Ovary (tissue), 9 donors: ENCODE data around the gene SRM. TPM values are rescaled to one million over a fixed set of nuclear protein-coding genes. Genes with fewer than 3 reads are reported as not detected.

Source experiments
- DNase-seq, 5 donors: peaks; one replicate each; pipeline ENCODE4 v3.0.0-alpha.2; 2019 to 2020
- H3K27ac ChIP-seq, 2 donors: fragments of 200-600 bp; one replicate each; pipeline versions ENCODE4 v1.5.1 to v1.8.0; 2019 to 2022
- H3K27me3 ChIP-seq: fragments of 200-600 bp; one replicate; pipeline ENCODE4 v1.8.0; 2022
- H3K36me3 ChIP-seq: fragments of 200-600 bp; sonication (generic); one replicate; pipeline ENCODE4 v1.5.1; 2019
- H3K4me1 ChIP-seq: one replicate; pipeline ENCODE4 v1.8.1; 2013; ENCODE audit warnings: mild to moderate bottlenecking, moderate library complexity; ENCODE audit not compliant: insufficient read depth
- H3K4me3 ChIP-seq: fragments of 200-600 bp; sonication (generic); one replicate; pipeline ENCODE4 v1.5.1; 2017
- H3K9me3 ChIP-seq, 2 donors: fragments of 200-600 bp in 1 of 2; sonication (generic) in 1 of 2; one replicate each; pipeline versions ENCODE4 v1.5.1 to v1.8.1; 2013 to 2019; ENCODE audit warnings: mild to moderate bottlenecking in 1 of 2, moderate library complexity in 1 of 2
- EP300 ChIP-seq: sonication (generic); formaldehyde crosslinking; IDR thresholded peaks from one replicate; pipeline ENCODE4 v1.6.1; 2017; ENCODE audit warnings: antibody characterized with exemption
- POLR2A ChIP-seq: fragments of 450-650 bp; IDR thresholded peaks from one replicate; pipeline ENCODE4 v1.6.1; 2017; ENCODE audit warnings: antibody characterized with exemption, mild to moderate bottlenecking, moderate library complexity
- WGBS, 3 donors: extraction: QIAGEN DNeasy Blood & Tissue Kit in 1 of 3; methylation state at CpG; one replicate each; pipeline versions ENCODE4 v1.1.5 to v1.1.7; 2013 to 2017; 5-methylcytosine and 5-hydroxymethylcytosine counted together
- intact Hi-C, 4 donors: fragments of 100-400 bp; cut with DNase I; formaldehyde crosslinking; loops; one replicate each; pipeline versions ENCODE4 v1.11.0 to v1.15.1; 2022 to 2023
- polyA plus RNA-seq, 2 donors: library from polyadenylated mRNA; stranded (reverse); fragments of 200-250 nt in 1 of 2; fragments of 350-450 nt in 1 of 2; fragmentation: Illumina TruSeq in 1 of 2; extraction: RNeasy Lipid Tissue Mini Kit (QIAGEN cat#74804) in 1 of 2; gene quantifications; one replicate each; pipeline ENCODE4 v1.2.3, GENCODE V29; 2013 to 2014
- total RNA-seq, 7 donors: library from RNA; depleted of rRNA in 2 of 7; stranded (reverse); fragments of >200 nt in 2 of 7; fragmentation: NEBNext Ultra II Directional in 3 of 7; extraction: Animal tissue kit (Norgen Biotek cat#: 25700) in 3 of 7; gene quantifications; one replicate each; pipeline versions ENCODE4 v1.1.0 to v1.2.4, GENCODE V29; 2016 to 2023
- TF ChIP-seq, protein P1 (sequence below), 3 donors: fragments of 450-650 bp in 2 of 3; fragments of 200-600 bp in 1 of 3; IDR thresholded peaks; one replicate each; pipeline versions ENCODE4 v1.5.1 to v1.8.0; 2016 to 2022; ENCODE audit warnings: antibody characterized with exemption in 3 of 3, mild to moderate bottlenecking in 1 of 3
- donor health status: DM: no; HTN: no; CAD: no; lungs with moderate emphysema.
- donor health status: DM: no; HTN: no; CAD: no.
- donor health status: Bipolar disorder and iron deficiency.
- donor health status: DM: yes; HTN: yes; CAD: no.
- donor health status: DM: no; HTN: no; CAD: no.
- donor health status: DM: yes; HTN: yes; CAD: no.

The SRM gene
- total and polyA plus RNA-seq, 9 donors = 31.7 to 111 (median 55.3) TPM

DNA sequence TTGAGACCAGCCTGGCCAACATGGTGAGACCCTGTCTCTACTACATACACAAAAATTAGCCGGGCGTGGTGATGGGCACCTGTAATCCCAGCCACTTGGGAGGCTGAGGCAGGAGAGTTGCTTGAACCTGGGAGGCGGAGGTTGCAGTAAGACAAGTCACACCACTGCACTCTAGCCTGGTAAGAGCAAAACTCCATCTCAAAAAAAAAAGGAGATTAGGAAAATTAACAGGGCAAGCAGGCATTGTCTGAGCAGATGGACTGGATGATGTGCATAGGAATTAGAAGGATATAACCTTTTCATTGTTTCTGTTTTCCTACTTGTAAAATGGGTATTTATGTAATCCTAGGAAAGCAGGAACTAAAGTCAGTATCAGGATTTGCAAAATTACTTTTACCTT is 31.8 kb downstream of the SRM start:
- no peaks in the 10 kb centered on the region for H3K4me1 ChIP-seq
- DNase-seq = no peak
- H3K27me3 ChIP-seq = no peaks in the 10 kb centered on the region
- H3K27ac ChIP-seq = no peak overlapping the region
- no peaks in the 10 kb centered on the region for H3K9me3 ChIP-seq
- H3K4me3 ChIP-seq = no peak overlapping the region
- TF ChIP-seq, protein P1, sequence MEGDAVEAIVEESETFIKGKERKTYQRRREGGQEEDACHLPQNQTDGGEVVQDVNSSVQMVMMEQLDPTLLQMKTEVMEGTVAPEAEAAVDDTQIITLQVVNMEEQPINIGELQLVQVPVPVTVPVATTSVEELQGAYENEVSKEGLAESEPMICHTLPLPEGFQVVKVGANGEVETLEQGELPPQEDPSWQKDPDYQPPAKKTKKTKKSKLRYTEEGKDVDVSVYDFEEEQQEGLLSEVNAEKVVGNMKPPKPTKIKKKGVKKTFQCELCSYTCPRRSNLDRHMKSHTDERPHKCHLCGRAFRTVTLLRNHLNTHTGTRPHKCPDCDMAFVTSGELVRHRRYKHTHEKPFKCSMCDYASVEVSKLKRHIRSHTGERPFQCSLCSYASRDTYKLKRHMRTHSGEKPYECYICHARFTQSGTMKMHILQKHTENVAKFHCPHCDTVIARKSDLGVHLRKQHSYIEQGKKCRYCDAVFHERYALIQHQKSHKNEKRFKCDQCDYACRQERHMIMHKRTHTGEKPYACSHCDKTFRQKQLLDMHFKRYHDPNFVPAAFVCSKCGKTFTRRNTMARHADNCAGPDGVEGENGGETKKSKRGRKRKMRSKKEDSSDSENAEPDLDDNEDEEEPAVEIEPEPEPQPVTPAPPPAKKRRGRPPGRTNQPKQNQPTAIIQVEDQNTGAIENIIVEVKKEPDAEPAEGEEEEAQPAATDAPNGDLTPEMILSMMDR (IDR thresholded peaks at IDR 0.05) = no peak
- intact Hi-C loops = no loop called here
- 89 to 93% (median 92%) methylated on average over 3 of the region's 3 CpGs for WGBS, 3 donors
- H3K36me3 ChIP-seq = no peaks in the 10 kb centered on the region

DNA sequence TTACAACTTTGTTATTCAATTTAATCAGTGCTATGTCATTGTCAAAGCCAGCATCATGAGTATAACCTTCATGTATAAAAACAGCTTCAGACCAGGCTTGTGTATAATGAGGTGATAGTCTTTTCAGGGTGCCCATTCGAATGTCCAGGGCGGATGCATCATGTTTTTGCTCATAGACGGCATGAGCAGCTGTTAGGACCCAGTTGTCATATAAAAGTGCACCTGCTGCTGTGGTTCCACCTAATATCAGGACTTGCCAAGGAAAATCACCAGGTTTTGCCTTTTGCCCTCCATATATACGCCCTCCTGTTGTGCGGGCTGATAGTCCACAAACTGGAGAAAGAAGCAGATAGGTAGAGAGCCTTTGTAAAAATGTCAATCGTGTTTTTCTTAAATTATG is 32.5 kb downstream of the SRM start:
- Histone ChIP-seq H3K9me3 (no peaks in the 10 kb centered on the region), H3K36me3 (no peaks in the 10 kb centered on the region), H3K27me3 (no peaks in the 10 kb centered on the region), H3K4me1 (no peaks in the 10 kb centered on the region), H3K4me3 (no peak overlapping the region), H3K27ac (no peak overlapping the region)
- TF ChIP-seq, protein P1 (IDR thresholded peaks at IDR 0.05) = no peak
- TF ChIP-seq POLR2A (no peak), EP300 (no peak)
- WGBS, 3 donors = 66 to 79% (median 68%) methylated on average over 6 of the region's 6 CpGs
- intact Hi-C loops = no loop called here
- no peak for DNase-seq

DNA sequence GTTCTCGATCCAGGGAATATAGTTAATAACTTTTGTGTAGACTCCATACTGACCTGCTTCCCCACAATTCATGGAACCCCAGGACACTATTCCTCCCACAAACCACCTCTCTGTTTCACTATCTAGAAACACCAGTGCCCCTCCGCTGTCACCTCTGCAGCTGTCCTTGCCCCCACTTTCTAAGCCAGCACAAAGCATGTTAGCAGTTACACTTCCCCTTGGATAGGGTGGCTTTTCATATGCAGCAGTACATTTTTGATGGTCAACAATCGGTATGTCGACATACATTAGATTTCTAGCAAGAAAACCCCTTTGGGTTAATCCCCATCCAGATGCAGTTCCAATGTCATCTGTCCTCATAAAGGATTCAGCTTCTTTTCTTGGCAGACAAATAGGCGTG is 32.9 kb downstream of the SRM start:
- intact Hi-C loops = no loop called here
- DNase-seq = no peak
- H3K27me3 ChIP-seq = no peaks in the 10 kb centered on the region
- H3K4me3 ChIP-seq = no peak overlapping the region
- H3K9me3 ChIP-seq = no peaks in the 10 kb centered on the region
- TF ChIP-seq POLR2A (no peak), EP300 (no peak)
- TF ChIP-seq, protein P1 (IDR thresholded peaks at IDR 0.05) = no peak
- H3K36me3 ChIP-seq = no peaks in the 10 kb centered on the region
- H3K4me1 ChIP-seq = no peaks in the 10 kb centered on the region
- no peak overlapping the region for H3K27ac ChIP-seq
- WGBS, 3 donors = 85 to 87% (median 86%) methylated on average over 5 of the region's 5 CpGs

DNA sequence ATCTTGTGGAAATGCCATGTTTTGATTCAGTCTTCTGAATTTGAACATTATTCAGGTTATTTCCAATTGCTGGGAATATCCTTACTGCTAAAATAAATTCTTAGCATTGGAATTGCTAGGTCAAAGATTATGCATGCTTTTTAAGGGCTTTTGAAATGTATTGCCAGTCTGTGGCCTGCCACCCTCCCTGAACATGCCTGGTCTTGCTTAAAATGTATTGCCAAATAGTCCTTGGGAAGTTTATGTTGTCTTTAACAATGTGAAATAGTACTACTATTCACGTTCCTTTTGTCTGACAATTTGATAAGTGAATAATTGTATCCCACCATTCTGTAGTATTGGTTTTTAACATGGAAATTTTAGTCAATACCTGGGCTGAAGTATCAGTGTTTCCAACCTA is 33.8 kb downstream of the SRM start:
- intact Hi-C loops = no loop called here
- 53 to 66% (median 57%) methylated on average over 1 of the region's 1 CpG for WGBS, 3 donors
- H3K4me1 ChIP-seq = no peaks in the 10 kb centered on the region
- no peak overlapping the region for H3K27ac ChIP-seq
- no peak overlapping the region for H3K4me3 ChIP-seq
- TF ChIP-seq EP300 (no peak), POLR2A (no peak)
- TF ChIP-seq, protein P1 (IDR thresholded peaks at IDR 0.05) = no peak
- H3K27me3 ChIP-seq = no peaks in the 10 kb centered on the region
- no peaks in the 10 kb centered on the region for H3K36me3 ChIP-seq
- DNase-seq = no peak
- no peaks in the 10 kb centered on the region for H3K9me3 ChIP-seq

- no peaks in the 10 kb centered on the region for H3K9me3 ChIP-seq
- H3K4me3 ChIP-seq = no peak overlapping the region
- H3K27ac ChIP-seq = no peak overlapping the region
- no peak for DNase-seq
- WGBS, 3 donors = 86 to 96% (median 89%) methylated on average over 1 of the region's 1 CpG
- no peaks in the 10 kb centered on the region for H3K27me3 ChIP-seq
- TF ChIP-seq, protein P1 (IDR thresholded peaks at IDR 0.05) = no peak
- TF ChIP-seq POLR2A (no peak), EP300 (no peak)
- intact Hi-C loops = no loop called here
- H3K4me1 ChIP-seq = no peaks in the 10 kb centered on the region
- no peaks in the 10 kb centered on the region for H3K36me3 ChIP-seq
Measured at GRCh38 chr1:11025618-11026017, 34.2 kb downstream of the SRM start.
